ENCODE data around the gene ADAMTS12. TPM values are rescaled to one million over a fixed set of nuclear protein-coding genes. Genes with fewer than 3 reads are reported as not detected.

Gene ADAMTS12
- total RNA-seq, 3 donors from 2014 or later (not counting 1 experiment from before 2014, with no cell fraction given), result not detected

DNA sequence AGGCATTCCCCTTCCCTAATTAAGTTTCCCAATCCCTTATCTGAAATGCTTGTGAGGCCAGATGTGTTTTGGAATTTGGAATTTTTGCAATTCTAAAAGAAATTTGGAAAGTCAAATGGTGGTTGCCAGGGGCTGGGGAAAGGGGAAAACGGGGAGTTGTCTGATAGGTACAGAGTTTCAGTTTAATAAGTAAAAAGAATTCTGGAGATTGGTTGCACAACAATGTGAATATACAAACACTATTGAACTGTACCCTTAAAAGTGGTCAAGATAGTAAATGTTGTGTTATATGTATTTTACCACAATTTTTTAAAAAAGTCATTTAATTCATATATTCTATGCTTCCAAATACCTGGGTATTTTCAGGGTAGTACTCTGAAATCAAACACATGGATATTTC, 154.5 kb downstream of the ADAMTS12 start:
- peaks cover 0 to 3% of the 10 kb centered on the region in 2 donors for H3K27me3 Mint-ChIP-seq (ENCODE audit: low read depth in 2 of 2)
- no peak overlapping the region for H3K4me3 Mint-ChIP-seq
- TF ChIP-seq, protein P1, sequence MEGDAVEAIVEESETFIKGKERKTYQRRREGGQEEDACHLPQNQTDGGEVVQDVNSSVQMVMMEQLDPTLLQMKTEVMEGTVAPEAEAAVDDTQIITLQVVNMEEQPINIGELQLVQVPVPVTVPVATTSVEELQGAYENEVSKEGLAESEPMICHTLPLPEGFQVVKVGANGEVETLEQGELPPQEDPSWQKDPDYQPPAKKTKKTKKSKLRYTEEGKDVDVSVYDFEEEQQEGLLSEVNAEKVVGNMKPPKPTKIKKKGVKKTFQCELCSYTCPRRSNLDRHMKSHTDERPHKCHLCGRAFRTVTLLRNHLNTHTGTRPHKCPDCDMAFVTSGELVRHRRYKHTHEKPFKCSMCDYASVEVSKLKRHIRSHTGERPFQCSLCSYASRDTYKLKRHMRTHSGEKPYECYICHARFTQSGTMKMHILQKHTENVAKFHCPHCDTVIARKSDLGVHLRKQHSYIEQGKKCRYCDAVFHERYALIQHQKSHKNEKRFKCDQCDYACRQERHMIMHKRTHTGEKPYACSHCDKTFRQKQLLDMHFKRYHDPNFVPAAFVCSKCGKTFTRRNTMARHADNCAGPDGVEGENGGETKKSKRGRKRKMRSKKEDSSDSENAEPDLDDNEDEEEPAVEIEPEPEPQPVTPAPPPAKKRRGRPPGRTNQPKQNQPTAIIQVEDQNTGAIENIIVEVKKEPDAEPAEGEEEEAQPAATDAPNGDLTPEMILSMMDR (IDR thresholded peaks at IDR 0.05), result no peak
- H3K9me3 ChIP-seq (ENCODE audit: control insufficient read depth, insufficient read depth, low read length), result no peaks in the 10 kb centered on the region
- DNase-seq, result no peak
- H3K36me3 Mint-ChIP-seq, result no peaks in the 10 kb centered on the region
- no peaks in the 10 kb centered on the region for H3K4me1 Mint-ChIP-seq
- no peak overlapping the region for H3K27ac Mint-ChIP-seq
- no peak overlapping the region for H3K27ac ChIP-seq (ENCODE audit: low read length)
- intact Hi-C loops (cut with micrococcal nuclease), result no loop called here
- no peaks in the 10 kb centered on the region for H3K27me3 ChIP-seq (ENCODE audit: control insufficient read depth, insufficient read depth, low read length)
- ATAC-seq, result no peak
- WGBS (ENCODE audit: insufficient coverage), result 78% methylated on average over 1 of the region's 1 CpG
- no peaks in the 10 kb centered on the region for H3K9me3 Mint-ChIP-seq
- H3K4me1 ChIP-seq (ENCODE audit: control insufficient read depth, insufficient read depth, low read length), result no peaks in the 10 kb centered on the region
- no peak overlapping the region for H3K4me3 ChIP-seq (ENCODE audit: low read length)
- no peaks in the 10 kb centered on the region for H3K36me3 ChIP-seq (ENCODE audit: control insufficient read depth, insufficient read depth, low read length)

DNA sequence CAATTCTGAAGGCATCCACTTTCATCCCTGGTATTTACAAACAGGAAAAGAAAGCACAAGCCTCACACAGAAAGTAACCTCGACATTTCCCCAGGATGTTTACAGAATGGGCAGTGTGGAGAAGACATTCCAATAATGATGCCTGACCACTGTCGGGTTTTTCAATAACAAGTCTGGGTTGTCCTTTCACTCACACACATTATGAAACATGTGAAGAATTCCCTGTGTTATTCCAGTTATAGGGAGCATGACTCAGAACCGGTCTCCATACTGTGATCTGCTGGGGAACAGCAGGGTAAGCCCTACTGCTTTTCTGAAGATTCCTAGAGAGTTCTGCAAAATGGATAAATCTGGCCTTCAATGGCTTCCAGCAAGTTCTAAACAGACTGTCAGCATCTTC, 155.3 kb downstream of the ADAMTS12 start:
- no peaks in the 10 kb centered on the region for H3K9me3 Mint-ChIP-seq
- H3K4me3 ChIP-seq (ENCODE audit: low read length), result no peak overlapping the region
- TF ChIP-seq, protein P1 (IDR thresholded peaks at IDR 0.05), result no peak
- H3K4me1 ChIP-seq (ENCODE audit: control insufficient read depth, insufficient read depth, low read length), result no peaks in the 10 kb centered on the region
- DNase-seq (no peak), ATAC-seq (no peak)
- no peaks in the 10 kb centered on the region for H3K36me3 ChIP-seq (ENCODE audit: control insufficient read depth, insufficient read depth, low read length)
- H3K4me1 Mint-ChIP-seq, result no peaks in the 10 kb centered on the region
- H3K36me3 Mint-ChIP-seq, result no peaks in the 10 kb centered on the region
- no peaks in the 10 kb centered on the region for H3K27me3 ChIP-seq (ENCODE audit: control insufficient read depth, insufficient read depth, low read length)
- peaks cover 0 to 3% of the 10 kb centered on the region in 2 donors for H3K27me3 Mint-ChIP-seq (ENCODE audit: low read depth in 2 of 2)
- no peak overlapping the region for H3K4me3 Mint-ChIP-seq
- H3K9me3 ChIP-seq (ENCODE audit: control insufficient read depth, insufficient read depth, low read length), result no peaks in the 10 kb centered on the region
- no peak overlapping the region for H3K27ac Mint-ChIP-seq
- intact Hi-C loops (cut with micrococcal nuclease), result no loop called here
- WGBS (ENCODE audit: insufficient coverage), result 80% methylated on average over 3 of the region's 3 CpGs
- no peak overlapping the region for H3K27ac ChIP-seq (ENCODE audit: low read length)

DNA sequence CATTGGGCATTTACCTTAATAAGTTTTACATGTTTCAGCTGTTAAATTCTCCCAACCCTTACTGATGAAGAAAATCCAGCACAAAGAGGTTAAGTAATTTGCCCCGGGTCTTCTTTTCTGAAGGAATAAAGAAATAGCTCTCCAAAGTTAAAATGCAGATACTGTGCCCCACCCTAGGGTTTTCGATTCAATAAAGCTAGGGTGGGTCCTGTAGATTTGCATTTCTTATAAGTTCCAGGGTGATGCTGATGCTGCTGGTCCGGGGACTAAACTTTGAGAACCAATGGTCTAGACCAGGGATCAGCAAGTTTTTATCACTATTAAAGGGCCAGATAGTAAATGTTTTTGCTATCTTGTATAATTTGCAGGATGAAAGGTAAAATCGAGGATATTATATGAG, 156.7 kb downstream of the ADAMTS12 start:
- H3K4me3 ChIP-seq (ENCODE audit: low read length), result no peak overlapping the region
- intact Hi-C loops (cut with micrococcal nuclease), result no loop called here
- H3K9me3 ChIP-seq (ENCODE audit: control insufficient read depth, insufficient read depth, low read length), result no peaks in the 10 kb centered on the region
- Mint-ChIP-seq H3K9me3 (peaks cover 0 to 1% of the 10 kb centered on the region in 2 donors), H3K4me3 (no peak overlapping the region), H3K4me1 (no peaks in the 10 kb centered on the region), H3K27me3 (ENCODE audit: low read depth in 2 of 2) (peaks cover 0 to 3% of the 10 kb centered on the region in 2 donors), H3K36me3 (no peaks in the 10 kb centered on the region), H3K27ac (no peak overlapping the region)
- WGBS (ENCODE audit: insufficient coverage), result 82% methylated on average over 3 of the region's 4 CpGs
- H3K4me1 ChIP-seq (ENCODE audit: control insufficient read depth, insufficient read depth, low read length), result no peaks in the 10 kb centered on the region
- TF ChIP-seq, protein P1 (IDR thresholded peaks at IDR 0.05), result no peak
- H3K36me3 ChIP-seq (ENCODE audit: control insufficient read depth, insufficient read depth, low read length), result no peaks in the 10 kb centered on the region
- ATAC-seq (no peak), DNase-seq (no peak)
- H3K27ac ChIP-seq (ENCODE audit: low read length), result no peak overlapping the region
- H3K27me3 ChIP-seq (ENCODE audit: control insufficient read depth, insufficient read depth, low read length), result no peaks in the 10 kb centered on the region

DNA sequence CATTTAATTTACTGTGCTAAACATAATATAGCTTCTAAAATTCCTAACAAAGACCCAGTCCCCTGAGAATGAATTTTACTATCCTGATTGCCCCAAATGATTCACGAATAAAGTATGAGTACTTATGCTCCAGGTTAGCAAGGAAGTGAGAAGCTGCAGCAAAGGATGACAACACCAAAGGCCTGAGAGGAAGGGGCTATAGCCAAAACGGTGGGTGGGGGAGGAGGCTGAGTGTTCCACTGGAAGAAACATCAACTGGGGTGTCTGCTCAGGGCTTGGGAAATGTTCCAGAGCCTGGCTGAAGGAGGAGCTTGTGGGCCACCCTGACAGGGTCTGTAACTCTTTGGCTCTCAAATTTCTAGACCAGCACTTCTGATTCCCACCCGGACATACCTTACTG, 157.3 kb downstream of the ADAMTS12 start:
- Histone ChIP-seq H3K9me3 (ENCODE audit: control insufficient read depth, insufficient read depth, low read length) (no peaks in the 10 kb centered on the region), H3K4me3 (ENCODE audit: low read length) (no peak overlapping the region), H3K27ac (ENCODE audit: low read length) (no peak overlapping the region), H3K4me1 (ENCODE audit: control insufficient read depth, insufficient read depth, low read length) (no peaks in the 10 kb centered on the region), H3K27me3 (ENCODE audit: control insufficient read depth, insufficient read depth, low read length) (no peaks in the 10 kb centered on the region), H3K36me3 (ENCODE audit: control insufficient read depth, insufficient read depth, low read length) (no peaks in the 10 kb centered on the region)
- ATAC-seq (no peak), DNase-seq (no peak)
- H3K4me1 Mint-ChIP-seq, result no peaks in the 10 kb centered on the region
- TF ChIP-seq, protein P1 (IDR thresholded peaks at IDR 0.05), result no peak
- H3K4me3 Mint-ChIP-seq, result no peak overlapping the region
- H3K9me3 Mint-ChIP-seq, result peaks cover 0 to 3% of the 10 kb centered on the region in 2 donors
- WGBS (ENCODE audit: insufficient coverage), result 31% methylated on average over 2 of the region's 3 CpGs
- H3K27ac Mint-ChIP-seq, result no peak overlapping the region
- H3K27me3 Mint-ChIP-seq (ENCODE audit: low read depth in 2 of 2), result peaks cover 0 to under 1% of the 10 kb centered on the region in 2 donors
- no peaks in the 10 kb centered on the region for H3K36me3 Mint-ChIP-seq
- intact Hi-C loops (cut with micrococcal nuclease), result no loop called here
